Spleen (tissue), 7 donors: ENCODE data around the gene CDH8.
"Not testable (repeated sequence)": the region's sequence is repeated elsewhere in the genome, so short reads cannot be mapped to it uniquely, and the experiment has no call there.

Source experiments
- CTCF ChIP-seq, 11 experiments: fragments of 200-600 bp in 7 of 11; fragments of 450-650 bp in 4 of 11; sonication (generic) in 4 of 11; IDR thresholded peaks in 8 of 11; conservative IDR thresholded peaks in 3 of 11; 1 replicate in 7 of 11; 2 replicates in 4 of 11; pipeline versions ENCODE4 v1.4.0 to v1.8.0; 2016 to 2021; ENCODE audit warnings: antibody characterized with exemption in 11 of 11, inconsistent platforms in 4 of 11, mild to moderate bottlenecking in 1 of 11
- POLR2A ChIP-seq, 3 donors: fragments of 450-650 bp; IDR thresholded peaks; one replicate each; pipeline ENCODE4 v1.5.1; 2017; ENCODE audit warnings: antibody characterized with exemption in 3 of 3, mild to moderate bottlenecking in 1 of 3
- donor health status: DM: no; HTN: no; CAD: no; lungs with moderate emphysema.
- donor health status: DM: no; HTN: no; CAD: no.
- donor health status: DM: no; HTN: no; CAD: no.

- TF ChIP-seq POLR2A (IDR thresholded peaks at IDR 0.05); CTCF (IDR thresholded peaks at IDR 0.05 in 8 of 11, conservative IDR thresholded peaks at IDR 0.05 in 3 of 11): not testable (repeated sequence)
Measured at GRCh38 chr16:61699640-61700039, 336.6 kb downstream of the CDH8 start.
